OCI-LY7 (cell line): Measurements from ENCODE around the gene BDH1.

Source experiments
- CTCF ChIP-seq: fragments of 200-600 bp; sonication (generic); conservative IDR thresholded peaks from 2 replicates; pipeline ENCODE4 v1.5.1; 2014; ENCODE audit warnings: mild to moderate bottlenecking, antibody characterized with exemption, low read length, moderate library complexity, mixed read lengths
- EZH2phosphoT487 ChIP-seq: fragments of 200-600 bp; sonication (generic); IDR thresholded peaks from 2 replicates; pipeline ENCODE4 v1.6.1; 2018; ENCODE audit warnings: low read depth, borderline replicate concordance, mild to moderate bottlenecking, mixed run types, antibody characterized with exemption, low read length, moderate library complexity, mixed read lengths

- TF ChIP-seq EZH2phosphoT487 (no peak), CTCF (no peak)
These were observed 67.8 kb downstream of the BDH1 start for GRCh38 chr3:197487911-197488391.
